ENCODE measurements around the gene PARP4. TPM values are rescaled to one million over a fixed set of nuclear protein-coding genes. Genes with fewer than 3 reads are reported as not detected.
"Not testable (repeated sequence)": the region's sequence is repeated elsewhere in the genome, so short reads cannot be mapped to it uniquely, and the experiment has no call there.

Gene PARP4
- total and polyA plus RNA-seq, 2 experiments from 2014 or later = 12.9 to 32.9 TPM

DNA sequence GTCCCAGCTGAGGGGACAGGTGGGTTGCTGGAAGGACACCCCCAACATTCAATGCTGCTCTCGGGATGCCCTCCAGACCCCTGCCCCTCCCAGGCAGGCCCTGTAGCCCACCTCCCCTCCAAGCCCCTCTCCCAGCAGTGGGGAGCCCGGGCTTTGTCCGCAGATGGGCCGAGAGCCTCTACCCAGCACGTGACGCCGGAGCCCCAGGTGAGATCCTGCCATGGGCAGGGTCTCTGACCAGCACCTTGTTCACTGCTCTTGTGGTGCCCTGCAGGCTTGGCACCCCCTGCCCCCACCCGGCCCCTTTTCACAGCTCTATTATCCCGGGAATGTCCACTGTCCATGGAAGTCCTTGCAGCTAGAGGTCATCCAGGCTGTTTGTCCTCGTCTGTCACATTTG lies 126.7 kb downstream of the PARP4 start (continued):
- TF ChIP-seq, protein P1, sequence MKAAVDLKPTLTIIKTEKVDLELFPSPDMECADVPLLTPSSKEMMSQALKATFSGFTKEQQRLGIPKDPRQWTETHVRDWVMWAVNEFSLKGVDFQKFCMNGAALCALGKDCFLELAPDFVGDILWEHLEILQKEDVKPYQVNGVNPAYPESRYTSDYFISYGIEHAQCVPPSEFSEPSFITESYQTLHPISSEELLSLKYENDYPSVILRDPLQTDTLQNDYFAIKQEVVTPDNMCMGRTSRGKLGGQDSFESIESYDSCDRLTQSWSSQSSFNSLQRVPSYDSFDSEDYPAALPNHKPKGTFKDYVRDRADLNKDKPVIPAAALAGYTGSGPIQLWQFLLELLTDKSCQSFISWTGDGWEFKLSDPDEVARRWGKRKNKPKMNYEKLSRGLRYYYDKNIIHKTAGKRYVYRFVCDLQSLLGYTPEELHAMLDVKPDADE (IDR thresholded peaks at IDR 0.05) = no peak
- TF ChIP-seq NANOG (IDR thresholded peaks at IDR 0.05; ENCODE audit: borderline replicate concordance) = no peak

GRCh38 chr13:24384946-24385345 lies 127.6 kb downstream of the PARP4 start:
- not testable (repeated sequence) for ATAC-seq

GRCh38 chr13:24384091-24384490 lies 128.5 kb downstream of the PARP4 start:
- not testable (repeated sequence) for DNase-seq (ENCODE audit: low spot score); H3F3A ChIP-seq (replicated peaks; ENCODE audit: low read depth); H3K9me3 Mint-ChIP-seq; ATAC-seq; H3K4me3 ChIP-seq; H2AFZ ChIP-seq; H4K20me1 ChIP-seq (replicated peaks; ENCODE audit: insufficient read depth); H3K27me3 ChIP-seq (ENCODE audit: insufficient read depth); H3K9me2 ChIP-seq (ENCODE audit: insufficient read depth); H3K4me1 Mint-ChIP-seq; H3K27ac ChIP-seq (ENCODE audit: low read depth); H3K36me3 Mint-ChIP-seq (ENCODE audit: low read depth); H3K36me3 ChIP-seq (ENCODE audit: insufficient read depth); H3K4me1 ChIP-seq (ENCODE audit: insufficient read depth); H3K27me3 Mint-ChIP-seq (ENCODE audit: insufficient read depth, low read depth, poor library complexity); H3K4me2 ChIP-seq; H3K79me2 ChIP-seq (replicated peaks; ENCODE audit: insufficient read depth); H3K4me3 Mint-ChIP-seq; H3K27ac Mint-ChIP-seq

More at GRCh38 chr13:24384946-24385345, 127.6 kb downstream of the PARP4 start:
- not testable (repeated sequence) for H3K27ac Mint-ChIP-seq; H3K27me3 Mint-ChIP-seq (ENCODE audit: insufficient read depth, low read depth, poor library complexity); DNase-seq (ENCODE audit: low spot score); H3K4me3 ChIP-seq; H3K79me2 ChIP-seq (replicated peaks; ENCODE audit: insufficient read depth); H3K9me2 ChIP-seq (ENCODE audit: insufficient read depth); H3K9me3 Mint-ChIP-seq; H3K4me1 ChIP-seq (ENCODE audit: insufficient read depth); H3K4me2 ChIP-seq; H3K4me3 Mint-ChIP-seq; H4K20me1 ChIP-seq (replicated peaks; ENCODE audit: insufficient read depth); H2AFZ ChIP-seq; H3K27ac ChIP-seq (ENCODE audit: low read depth); H3K4me1 Mint-ChIP-seq; H3K27me3 ChIP-seq (ENCODE audit: insufficient read depth); H3F3A ChIP-seq (replicated peaks; ENCODE audit: low read depth); H3K36me3 ChIP-seq (ENCODE audit: insufficient read depth); H3K36me3 Mint-ChIP-seq (ENCODE audit: low read depth)

DNA sequence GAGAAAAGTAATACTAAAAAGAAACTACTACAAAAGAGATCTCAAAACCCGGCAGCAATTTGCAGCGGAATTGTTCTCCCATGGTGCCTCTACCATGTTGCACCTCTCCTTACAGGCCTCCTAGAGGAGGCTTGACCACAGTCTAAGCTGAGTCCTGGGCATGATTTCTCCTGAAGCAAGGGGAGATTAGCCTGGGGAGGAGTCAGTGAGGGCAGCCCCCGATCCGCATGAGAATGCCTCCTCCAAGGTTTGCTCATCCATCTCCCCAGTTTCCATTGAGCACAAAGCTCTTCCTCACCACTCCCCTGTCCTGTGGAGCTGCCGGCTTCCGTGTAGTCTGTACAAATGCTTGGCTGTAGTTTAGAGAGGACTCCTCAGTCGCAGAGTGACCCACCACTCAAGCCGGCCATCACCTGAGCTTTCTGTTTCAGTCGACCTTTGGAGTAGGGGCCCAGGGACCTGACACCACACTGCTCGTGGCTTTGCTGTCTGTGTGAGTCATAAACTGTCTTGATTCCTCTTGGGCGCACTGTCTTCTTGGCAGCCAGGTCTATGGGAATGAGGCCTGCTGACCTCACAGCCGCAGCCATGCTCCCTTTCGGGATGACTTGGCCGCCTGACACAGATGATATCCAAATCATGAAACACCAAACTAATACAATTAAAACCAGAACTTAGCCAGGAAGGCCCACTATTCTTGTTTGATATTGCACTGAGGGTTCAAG lies 130.9 kb downstream of the PARP4 start:
- Mint-ChIP-seq H3K4me1 (peaks cover 6% of the 10 kb centered on the region), H3K9me3 (no peaks in the 10 kb centered on the region), H3K36me3 (ENCODE audit: low read depth) (no peaks in the 10 kb centered on the region; the same call in 2 of the 3 replicates), H3K27ac (peak overlapping the region; percentile 45; the same call in 1 of the 2 replicates), H3K27me3 (ENCODE audit: insufficient read depth, low read depth, poor library complexity) (peaks cover 4% of the 10 kb centered on the region), H3K4me3 (no peak overlapping the region)
- Histone ChIP-seq H3K36me3 (ENCODE audit: insufficient read depth) (no peaks in the 10 kb centered on the region), H3K9me2 (ENCODE audit: insufficient read depth) (no peaks in the 10 kb centered on the region), H4K20me1 (replicated peaks; ENCODE audit: insufficient read depth) (no peaks in the 10 kb centered on the region), H3F3A (replicated peaks; ENCODE audit: low read depth) (no peaks in the 10 kb centered on the region), H3K27me3 (ENCODE audit: insufficient read depth) (no peaks in the 10 kb centered on the region), H3K27ac (ENCODE audit: low read depth) (no peak overlapping the region), H3K4me3 (no peak overlapping the region), H3K4me2 (no peak overlapping the region), H2AFZ (no peak overlapping the region), H3K4me1 (ENCODE audit: insufficient read depth) (no peaks in the 10 kb centered on the region), H3K79me2 (replicated peaks; ENCODE audit: insufficient read depth) (no peaks in the 10 kb centered on the region)
- peak; percentile 94 for ATAC-seq
- peak; percentile 35 for DNase-seq (ENCODE audit: low spot score)
- no peak for TF ChIP-seq EZH2phosphoT487 (IDR thresholded peaks at IDR 0.05; ENCODE audit: unreplicated experiment)
- TF ChIP-seq, protein P2, sequence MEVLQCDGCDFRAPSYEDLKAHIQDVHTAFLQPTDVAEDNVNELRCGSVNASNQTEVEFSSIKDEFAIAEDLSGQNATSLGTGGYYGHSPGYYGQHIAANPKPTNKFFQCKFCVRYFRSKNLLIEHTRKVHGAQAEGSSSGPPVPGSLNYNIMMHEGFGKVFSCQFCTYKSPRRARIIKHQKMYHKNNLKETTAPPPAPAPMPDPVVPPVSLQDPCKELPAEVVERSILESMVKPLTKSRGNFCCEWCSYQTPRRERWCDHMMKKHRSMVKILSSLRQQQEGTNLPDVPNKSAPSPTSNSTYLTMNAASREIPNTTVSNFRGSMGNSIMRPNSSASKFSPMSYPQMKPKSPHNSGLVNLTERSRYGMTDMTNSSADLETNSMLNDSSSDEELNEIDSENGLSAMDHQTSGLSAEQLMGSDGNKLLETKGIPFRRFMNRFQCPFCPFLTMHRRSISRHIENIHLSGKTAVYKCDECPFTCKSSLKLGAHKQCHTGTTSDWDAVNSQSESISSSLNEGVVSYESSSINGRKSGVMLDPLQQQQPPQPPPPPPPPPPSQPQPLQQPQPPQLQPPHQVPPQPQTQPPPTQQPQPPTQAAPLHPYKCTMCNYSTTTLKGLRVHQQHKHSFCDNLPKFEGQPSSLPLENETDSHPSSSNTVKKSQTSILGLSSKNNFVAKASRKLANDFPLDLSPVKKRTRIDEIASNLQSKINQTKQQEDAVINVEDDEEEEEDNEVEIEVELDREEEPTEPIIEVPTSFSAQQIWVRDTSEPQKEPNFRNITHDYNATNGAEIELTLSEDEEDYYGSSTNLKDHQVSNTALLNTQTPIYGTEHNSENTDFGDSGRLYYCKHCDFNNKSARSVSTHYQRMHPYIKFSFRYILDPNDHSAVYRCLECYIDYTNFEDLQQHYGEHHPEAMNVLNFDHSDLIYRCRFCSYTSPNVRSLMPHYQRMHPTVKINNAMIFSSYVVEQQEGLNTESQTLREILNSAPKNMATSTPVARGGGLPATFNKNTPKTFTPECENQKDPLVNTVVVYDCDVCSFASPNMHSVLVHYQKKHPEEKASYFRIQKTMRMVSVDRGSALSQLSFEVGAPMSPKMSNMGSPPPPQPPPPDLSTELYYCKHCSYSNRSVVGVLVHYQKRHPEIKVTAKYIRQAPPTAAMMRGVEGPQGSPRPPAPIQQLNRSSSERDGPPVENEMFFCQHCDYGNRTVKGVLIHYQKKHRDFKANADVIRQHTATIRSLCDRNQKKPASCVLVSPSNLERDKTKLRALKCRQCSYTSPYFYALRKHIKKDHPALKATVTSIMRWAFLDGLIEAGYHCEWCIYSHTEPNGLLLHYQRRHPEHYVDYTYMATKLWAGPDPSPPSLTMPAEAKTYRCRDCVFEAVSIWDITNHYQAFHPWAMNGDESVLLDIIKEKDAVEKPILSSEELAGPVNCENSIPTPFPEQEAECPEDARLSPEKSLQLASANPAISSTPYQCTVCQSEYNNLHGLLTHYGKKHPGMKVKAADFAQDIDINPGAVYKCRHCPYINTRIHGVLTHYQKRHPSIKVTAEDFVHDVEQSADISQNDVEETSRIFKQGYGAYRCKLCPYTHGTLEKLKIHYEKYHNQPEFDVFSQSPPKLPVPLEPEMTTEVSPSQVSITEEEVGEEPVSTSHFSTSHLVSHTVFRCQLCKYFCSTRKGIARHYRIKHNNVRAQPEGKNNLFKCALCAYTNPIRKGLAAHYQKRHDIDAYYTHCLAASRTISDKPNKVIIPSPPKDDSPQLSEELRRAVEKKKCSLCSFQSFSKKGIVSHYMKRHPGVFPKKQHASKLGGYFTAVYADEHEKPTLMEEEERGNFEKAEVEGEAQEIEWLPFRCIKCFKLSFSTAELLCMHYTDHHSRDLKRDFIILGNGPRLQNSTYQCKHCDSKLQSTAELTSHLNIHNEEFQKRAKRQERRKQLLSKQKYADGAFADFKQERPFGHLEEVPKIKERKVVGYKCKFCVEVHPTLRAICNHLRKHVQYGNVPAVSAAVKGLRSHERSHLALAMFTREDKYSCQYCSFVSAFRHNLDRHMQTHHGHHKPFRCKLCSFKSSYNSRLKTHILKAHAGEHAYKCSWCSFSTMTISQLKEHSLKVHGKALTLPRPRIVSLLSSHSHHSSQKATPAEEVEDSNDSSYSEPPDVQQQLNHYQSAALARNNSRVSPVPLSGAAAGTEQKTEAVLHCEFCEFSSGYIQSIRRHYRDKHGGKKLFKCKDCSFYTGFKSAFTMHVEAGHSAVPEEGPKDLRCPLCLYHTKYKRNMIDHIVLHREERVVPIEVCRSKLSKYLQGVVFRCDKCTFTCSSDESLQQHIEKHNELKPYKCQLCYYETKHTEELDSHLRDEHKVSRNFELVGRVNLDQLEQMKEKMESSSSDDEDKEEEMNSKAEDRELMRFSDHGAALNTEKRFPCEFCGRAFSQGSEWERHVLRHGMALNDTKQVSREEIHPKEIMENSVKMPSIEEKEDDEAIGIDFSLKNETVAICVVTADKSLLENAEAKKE (CRISPR knock-in tag; IDR thresholded peaks at IDR 0.05) = no peak
- no peak for TF ChIP-seq ZNF114 (CRISPR knock-in tag; IDR thresholded peaks at IDR 0.05)
- no peak for TF ChIP-seq CREB1 (CRISPR knock-in tag; IDR thresholded peaks at IDR 0.05; ENCODE audit: low read depth)
- no peak for TF ChIP-seq STAT1 (IDR thresholded peaks at IDR 0.05; ENCODE audit: unreplicated experiment)
- TF ChIP-seq ZNF331 (CRISPR knock-in tag; IDR thresholded peaks at IDR 0.05; ENCODE audit: low read depth) = no peak
